HG03025 (cell line): Measurements from ENCODE around the gene ITM2B.
A peak's percentile ranks its signal among the peaks of the same experiment; 100 is the strongest.

Source experiments
- ATAC-seq: cut with Tn5 transposase; IDR thresholded peaks from one replicate; pipeline ENCODE4 v1.9.1; 2021; ENCODE audit warnings: mild to moderate bottlenecking, moderate library complexity; ENCODE audit not compliant: unreplicated experiment, low FRiP score

The ITM2B gene

DNA sequence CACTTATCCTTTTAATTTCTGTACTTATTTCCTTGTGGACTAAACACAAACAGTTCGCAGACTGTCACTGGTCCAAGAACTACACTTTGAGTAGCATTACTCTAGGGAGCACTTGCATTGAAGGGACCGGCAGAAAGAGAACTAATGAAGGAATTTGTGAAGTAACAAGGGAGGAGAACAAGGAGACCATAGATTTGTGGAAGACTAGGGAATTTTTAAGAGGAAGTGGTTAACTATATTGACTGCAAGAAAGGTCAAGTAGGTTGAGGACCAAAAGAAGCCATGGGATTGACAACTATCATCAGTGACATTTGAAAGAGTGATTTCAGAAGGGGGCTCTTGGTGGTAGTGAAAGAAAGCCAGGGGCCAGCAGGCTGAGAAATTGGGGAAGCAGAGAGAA, 66.6 kb downstream of the ITM2B start:
- no peak for ATAC-seq

- ATAC-seq = no peak
Observed at GRCh38 chr13:48302871-48303358, 69.9 kb downstream of the ITM2B start.

DNA sequence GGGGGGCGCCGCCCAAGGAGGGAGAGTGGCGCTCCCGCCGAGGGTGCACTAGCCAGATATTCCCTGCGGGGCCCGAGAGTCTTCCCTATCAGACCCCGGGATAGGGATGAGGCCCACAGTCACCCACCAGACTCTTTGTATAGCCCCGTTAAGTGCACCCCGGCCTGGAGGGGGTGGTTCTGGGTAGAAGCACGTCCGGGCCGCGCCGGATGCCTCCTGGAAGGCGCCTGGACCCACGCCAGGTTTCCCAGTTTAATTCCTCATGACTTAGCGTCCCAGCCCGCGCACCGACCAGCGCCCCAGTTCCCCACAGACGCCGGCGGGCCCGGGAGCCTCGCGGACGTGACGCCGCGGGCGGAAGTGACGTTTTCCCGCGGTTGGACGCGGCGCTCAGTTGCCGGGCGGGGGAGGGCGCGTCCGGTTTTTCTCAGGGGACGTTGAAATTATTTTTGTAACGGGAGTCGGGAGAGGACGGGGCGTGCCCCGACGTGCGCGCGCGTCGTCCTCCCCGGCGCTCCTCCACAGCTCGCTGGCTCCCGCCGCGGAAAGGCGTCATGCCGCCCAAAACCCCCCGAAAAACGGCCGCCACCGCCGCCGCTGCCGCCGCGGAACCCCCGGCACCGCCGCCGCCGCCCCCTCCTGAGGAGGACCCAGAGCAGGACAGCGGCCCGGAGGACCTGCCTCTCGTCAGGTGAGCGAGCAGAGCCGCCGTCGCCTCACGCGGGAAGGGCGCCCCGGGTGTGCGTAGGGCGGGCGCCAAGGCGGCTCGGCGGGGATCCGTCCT, 70.5 kb downstream of the ITM2B start, which contains the start of gene RB1:
Gene RB1 (plus strand): TSS at position 393 of the 784 bp plus-strand sequence. CDS start 162 bp downstream, at position 555.
- ATAC-seq = peak; percentile 78

- ATAC-seq = peak; percentile 61
Observed at GRCh38 chr13:48304143-48304876, 71.3 kb downstream of the ITM2B start.

- ATAC-seq = no peak
Observed at GRCh38 chr13:48311223-48311622, 78.2 kb downstream of the ITM2B start.

GRCh38 chr13:48315969-48316650, 83.1 kb downstream of the ITM2B start:
- ATAC-seq = no peak

DNA sequence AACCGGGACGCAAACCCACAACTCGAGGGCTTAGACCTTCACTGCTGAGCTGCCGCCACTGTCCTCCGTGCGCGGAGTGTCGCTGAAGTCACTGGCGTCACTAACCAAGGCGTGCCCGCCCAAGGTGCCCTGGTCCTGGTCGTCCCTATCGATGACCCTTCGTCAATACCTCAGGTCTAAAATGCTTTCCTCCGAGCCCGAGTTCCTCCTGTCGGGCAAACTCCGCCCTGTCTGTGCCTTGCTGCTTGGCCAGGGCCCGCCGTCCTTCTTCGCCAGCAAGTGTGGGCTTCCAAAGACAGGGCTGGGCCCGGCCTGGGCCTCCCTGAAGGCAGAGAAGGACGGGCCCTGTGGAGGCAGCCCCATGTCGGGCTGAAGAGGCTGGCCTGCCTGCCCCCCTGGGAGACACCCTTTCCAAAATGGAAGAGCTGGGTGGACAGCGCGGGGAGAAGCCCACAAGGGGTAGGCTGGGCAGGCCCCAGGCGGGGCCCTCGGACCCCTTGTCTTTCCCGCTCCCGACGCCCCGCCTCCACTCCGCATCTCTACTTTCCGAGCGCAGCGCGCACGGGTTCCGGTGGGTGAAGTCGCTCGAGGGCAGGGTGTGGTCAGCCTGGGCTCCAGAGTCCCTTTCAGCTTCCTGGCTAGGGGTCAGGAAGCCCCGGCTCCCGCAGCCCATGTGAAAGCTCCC, 84.0 kb downstream of the ITM2B start:
- ATAC-seq = no peak

DNA sequence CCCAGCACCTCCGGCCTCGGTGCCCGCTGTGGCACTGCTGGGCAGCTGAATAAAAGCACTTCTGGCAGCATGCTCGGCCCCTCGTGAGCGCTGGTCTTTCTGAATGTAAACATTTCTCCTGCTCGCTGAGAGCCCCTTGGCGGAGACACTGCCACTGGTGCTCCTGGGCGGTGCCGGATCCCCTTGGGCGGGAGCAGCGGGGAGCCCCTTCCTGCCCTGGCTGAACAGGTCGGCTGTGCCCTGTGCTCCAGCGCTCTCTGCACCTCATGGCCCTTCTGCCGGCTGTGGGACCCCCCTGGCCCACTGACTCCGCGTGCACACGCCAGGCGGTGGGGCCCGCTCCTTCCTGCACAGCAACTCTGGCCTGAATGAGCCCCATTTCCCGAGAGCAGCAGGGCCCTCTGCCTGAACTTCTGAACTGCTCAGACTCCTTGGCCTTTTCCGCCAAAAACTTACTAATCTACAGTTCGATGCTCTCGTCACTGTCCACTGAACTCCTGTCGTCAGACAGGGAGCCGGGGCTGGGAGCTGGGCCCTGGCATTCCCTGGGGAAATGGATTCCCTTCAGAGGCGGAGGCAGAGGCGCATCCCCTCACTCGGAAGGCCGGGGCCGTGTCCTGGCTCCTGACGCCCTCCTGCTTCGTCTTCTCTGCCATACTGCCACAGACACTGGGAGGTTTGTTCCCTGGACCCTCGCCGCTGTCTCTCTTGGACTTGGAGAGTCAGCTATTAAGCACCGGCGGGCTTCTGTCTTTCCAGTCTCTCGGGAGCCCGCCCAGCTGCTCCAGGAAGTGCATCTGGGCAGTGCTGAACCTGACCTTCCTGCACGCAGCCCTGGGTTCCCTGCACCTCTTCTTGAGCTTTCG, 84.7 kb downstream of the ITM2B start:
- ATAC-seq = no peak

DNA sequence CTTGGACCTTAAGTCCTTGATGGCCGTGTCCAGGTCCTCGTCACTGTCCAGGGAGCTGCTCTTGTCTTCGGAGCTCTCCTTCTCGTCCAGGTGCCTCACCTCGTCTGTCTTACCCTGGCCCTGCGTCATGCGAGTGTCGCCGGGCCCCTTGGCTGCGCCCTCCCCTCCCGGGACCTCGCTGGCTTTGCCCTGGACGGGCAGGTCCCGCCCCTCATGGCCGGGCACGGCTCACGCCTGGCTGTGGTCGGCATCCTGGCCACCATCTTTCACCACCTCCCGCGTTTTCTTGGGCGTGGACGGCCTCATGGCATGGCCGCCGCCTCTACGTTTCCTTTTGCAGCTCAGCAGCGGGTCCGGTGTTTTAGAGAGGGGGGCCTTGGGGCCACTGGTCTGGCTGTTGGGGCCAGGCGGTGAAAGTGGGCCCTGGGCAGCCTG, 85.4 kb downstream of the ITM2B start:
- ATAC-seq = no peak

DNA sequence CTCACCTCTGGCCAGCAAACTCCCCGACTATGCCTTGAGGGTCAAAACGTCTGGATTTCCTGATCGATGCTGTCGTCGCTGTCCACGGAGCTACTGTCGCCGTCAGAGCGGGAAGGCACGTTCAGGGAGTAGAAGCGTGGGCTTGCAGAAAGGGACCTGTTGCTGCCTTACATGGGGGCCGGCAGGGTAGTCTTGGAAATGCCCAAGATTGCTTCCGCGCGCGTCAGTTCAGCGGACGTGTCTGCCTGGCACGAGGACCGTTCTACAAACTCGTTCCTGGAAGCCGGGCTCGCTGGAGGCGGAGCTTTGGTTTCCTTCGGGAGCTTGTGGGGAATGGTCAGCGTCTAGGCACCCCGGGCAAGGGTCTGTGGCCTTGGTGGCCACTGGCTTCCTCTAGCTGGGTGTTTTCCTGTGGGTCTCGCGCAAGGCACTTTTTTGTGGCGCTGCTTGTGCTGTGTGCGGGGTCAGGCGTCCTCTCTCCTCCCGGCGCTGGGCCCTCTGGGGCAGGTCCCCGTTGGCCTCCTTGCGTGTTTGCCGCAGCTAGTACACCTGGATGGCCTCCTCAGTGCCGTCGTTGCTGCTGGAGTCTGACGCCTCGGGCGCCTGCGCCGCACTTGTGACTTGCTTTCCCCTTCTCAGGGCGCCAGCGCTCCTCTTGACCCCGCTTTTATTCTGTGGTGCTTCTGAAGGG, 86.0 kb downstream of the ITM2B start:
- no peak for ATAC-seq
